ENCODE data around the gene PRR23E. TPM values are rescaled to one million over a fixed set of nuclear protein-coding genes. Genes with fewer than 3 reads are reported as not detected.

Gene PRR23E
- total and polyA plus RNA-seq, 3 experiments from 2014 or later, result not detected

DNA sequence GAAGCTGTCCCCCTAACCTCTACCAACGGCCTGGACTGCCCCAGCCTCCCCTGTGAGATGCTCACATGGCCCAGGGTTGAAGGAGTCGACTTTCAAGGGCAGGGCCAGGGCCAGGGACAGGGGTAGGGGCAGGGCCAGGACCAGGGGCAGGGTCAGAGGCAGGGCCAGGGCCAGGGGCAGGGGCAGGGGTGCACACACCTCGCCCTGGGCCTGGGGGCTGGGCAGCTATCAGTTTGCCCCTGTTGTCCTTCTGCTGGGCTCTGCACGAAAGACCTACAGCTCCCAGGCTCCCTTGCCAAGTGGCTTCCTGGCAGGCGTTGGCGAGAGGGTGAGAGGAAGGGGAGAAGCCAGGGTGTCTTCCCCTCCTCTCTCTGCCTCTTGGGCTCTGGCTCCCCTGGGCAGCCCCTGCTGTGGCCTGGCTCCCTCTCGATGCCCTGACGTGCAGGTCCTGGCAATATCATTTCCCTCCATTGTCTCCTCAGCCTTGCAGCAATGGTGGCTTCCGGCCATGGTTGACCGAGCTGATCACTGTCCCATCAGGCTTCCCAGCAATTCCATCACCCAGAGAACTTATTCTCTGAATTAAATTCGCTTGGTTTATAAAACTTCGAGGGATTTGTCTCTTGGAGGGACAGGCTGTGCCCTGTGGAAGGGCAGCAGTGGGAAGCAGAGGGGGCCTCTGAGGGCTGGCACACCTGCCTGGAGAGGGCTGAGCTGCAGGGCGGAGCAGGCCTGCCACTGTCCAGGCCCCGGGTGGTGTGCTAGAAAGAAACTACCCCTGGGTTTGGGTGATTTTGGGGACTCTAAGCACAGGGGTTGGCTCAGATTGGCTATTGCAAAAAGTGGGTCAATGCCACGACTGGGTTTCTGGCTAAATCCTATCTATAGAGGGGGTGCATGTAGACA is 13.9 kb downstream of the PRR23E start:
- CTCF ChIA-PET, result no interaction called here
- no peak overlapping the region for H3K27ac ChIP-seq (ENCODE audit: low read depth, low read length)
- no peaks in the 10 kb centered on the region for H3K9me3 Mint-ChIP-seq
- no peaks in the 10 kb centered on the region for H3K36me3 Mint-ChIP-seq
- H3K36me3 ChIP-seq (ENCODE audit: insufficient read depth, low read length), result no peaks in the 10 kb centered on the region
- DNase-seq, result no peak
- H3K4me3 Mint-ChIP-seq, result no peak overlapping the region
- no peaks in the 10 kb centered on the region for H3K27me3 ChIP-seq (ENCODE audit: insufficient read depth, low read length, poor library complexity, severe bottlenecking)
- no peak overlapping the region for H3K27ac Mint-ChIP-seq
- no peaks in the 10 kb centered on the region for H3K4me1 Mint-ChIP-seq
- H3K4me1 ChIP-seq (ENCODE audit: insufficient read depth, low read length), result no peaks in the 10 kb centered on the region
- POLR2A ChIA-PET, result no interaction called here
- no peak overlapping the region for H3K4me3 ChIP-seq (ENCODE audit: low read length)
- peaks cover 7 to 23% of the 10 kb centered on the region in 2 donors for H3K27me3 Mint-ChIP-seq
- no peaks in the 10 kb centered on the region for H3K9me3 ChIP-seq (ENCODE audit: low read length)

DNA sequence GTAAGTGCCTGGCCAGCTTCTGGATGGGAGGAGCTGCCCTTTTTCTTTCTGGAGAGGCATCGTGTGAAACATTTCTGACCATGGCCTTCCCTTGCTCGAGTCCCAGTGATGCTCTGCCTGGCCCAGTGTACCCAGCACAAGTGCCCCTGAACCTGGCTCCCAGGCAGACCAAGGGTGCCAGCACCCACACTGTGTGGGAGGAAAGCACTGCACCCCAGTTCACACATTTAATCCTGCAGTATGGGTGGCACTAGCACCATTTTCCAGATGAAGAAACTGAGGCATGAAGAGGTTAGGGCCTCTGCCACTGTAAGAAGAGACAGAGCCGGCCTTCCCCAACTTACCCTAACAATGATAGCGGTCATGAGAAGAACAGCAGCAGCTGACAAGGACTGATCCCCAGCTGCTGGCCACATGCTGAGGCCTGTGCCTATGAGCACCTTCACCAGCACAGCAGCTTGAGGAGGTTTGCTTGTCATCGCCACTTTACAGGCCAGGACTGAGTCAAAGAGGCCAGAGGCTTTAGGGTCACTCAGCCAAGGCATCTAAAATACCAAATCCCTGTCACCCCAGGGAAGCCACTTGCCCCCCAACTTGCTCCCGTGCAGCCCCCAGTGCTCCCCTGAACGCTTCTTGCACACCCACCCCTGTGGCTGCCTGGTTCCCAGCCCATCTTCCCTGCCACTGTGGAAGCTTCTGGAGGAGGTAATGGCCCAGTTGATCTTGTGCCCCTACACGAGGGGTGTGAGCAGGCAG is 15.0 kb downstream of the PRR23E start:
- CTCF ChIA-PET, result no interaction called here
- Mint-ChIP-seq H3K4me1 (no peaks in the 10 kb centered on the region), H3K36me3 (no peaks in the 10 kb centered on the region)

DNA sequence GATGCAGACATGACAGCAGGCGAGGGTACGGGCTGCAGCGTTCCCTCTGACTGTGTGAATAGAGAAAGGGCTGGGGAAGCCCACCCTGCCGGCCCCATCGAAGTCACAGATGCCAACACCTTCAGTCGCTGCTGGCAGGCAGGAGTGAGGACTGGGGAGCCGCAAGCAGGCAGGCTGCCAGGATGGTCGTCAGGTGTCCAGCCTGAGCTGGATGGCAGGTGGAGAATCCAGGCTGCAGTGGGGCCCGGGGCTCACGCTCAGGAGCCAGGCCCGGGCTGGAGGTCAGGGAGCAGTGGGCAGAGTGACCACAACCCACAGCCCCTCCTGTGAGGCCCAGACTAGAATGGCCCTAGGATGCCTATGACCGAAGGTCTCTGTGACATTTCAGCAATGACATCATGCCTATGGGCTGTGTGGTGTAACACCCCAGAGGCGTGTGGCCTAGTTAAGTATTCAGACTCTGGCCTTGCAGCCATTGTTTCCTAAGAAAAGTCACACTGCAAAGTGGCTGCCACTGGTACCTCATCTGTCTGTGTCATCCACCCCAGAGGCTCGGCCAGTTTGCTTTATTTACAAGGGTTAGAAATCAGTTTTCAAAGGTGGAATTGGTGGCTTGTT is 15.7 kb downstream of the PRR23E start:
- H3K27ac ChIP-seq (ENCODE audit: low read depth, low read length), result no peak overlapping the region
- no peak overlapping the region for H3K4me3 Mint-ChIP-seq
- POLR2A ChIA-PET, result no interaction called here
- H3K36me3 Mint-ChIP-seq, result no peaks in the 10 kb centered on the region
- no peaks in the 10 kb centered on the region for H3K4me1 Mint-ChIP-seq
- CTCF ChIA-PET, result no interaction called here
- no peaks in the 10 kb centered on the region for H3K36me3 ChIP-seq (ENCODE audit: insufficient read depth, low read length)
- no peaks in the 10 kb centered on the region for H3K4me1 ChIP-seq (ENCODE audit: insufficient read depth, low read length)
- no peak overlapping the region for H3K4me3 ChIP-seq (ENCODE audit: low read length)
- H3K9me3 ChIP-seq (ENCODE audit: low read length), result no peaks in the 10 kb centered on the region
- H3K27ac Mint-ChIP-seq, result no peak overlapping the region
- H3K27me3 Mint-ChIP-seq, result peaks cover 9 to 34% of the 10 kb centered on the region in 2 donors
- no peak for DNase-seq
- H3K27me3 ChIP-seq (ENCODE audit: insufficient read depth, low read length, poor library complexity, severe bottlenecking), result no peaks in the 10 kb centered on the region
- H3K9me3 Mint-ChIP-seq, result no peaks in the 10 kb centered on the region

More for the DNA sequence above, 15.0 kb downstream of the PRR23E start:
- H3K27me3 ChIP-seq (ENCODE audit: insufficient read depth, low read length, poor library complexity, severe bottlenecking), result no peaks in the 10 kb centered on the region
- Mint-ChIP-seq H3K4me3 (no peak overlapping the region), H3K27me3 (peaks cover 9 to 30% of the 10 kb centered on the region in 2 donors), H3K9me3 (no peaks in the 10 kb centered on the region), H3K27ac (no peak overlapping the region)
- DNase-seq, result no peak
- H3K36me3 ChIP-seq (ENCODE audit: insufficient read depth, low read length), result no peaks in the 10 kb centered on the region
- POLR2A ChIA-PET, result no interaction called here
- no peaks in the 10 kb centered on the region for H3K9me3 ChIP-seq (ENCODE audit: low read length)
- no peaks in the 10 kb centered on the region for H3K4me1 ChIP-seq (ENCODE audit: insufficient read depth, low read length)
- H3K27ac ChIP-seq (ENCODE audit: low read depth, low read length), result no peak overlapping the region
- H3K4me3 ChIP-seq (ENCODE audit: low read length), result no peak overlapping the region

DNA sequence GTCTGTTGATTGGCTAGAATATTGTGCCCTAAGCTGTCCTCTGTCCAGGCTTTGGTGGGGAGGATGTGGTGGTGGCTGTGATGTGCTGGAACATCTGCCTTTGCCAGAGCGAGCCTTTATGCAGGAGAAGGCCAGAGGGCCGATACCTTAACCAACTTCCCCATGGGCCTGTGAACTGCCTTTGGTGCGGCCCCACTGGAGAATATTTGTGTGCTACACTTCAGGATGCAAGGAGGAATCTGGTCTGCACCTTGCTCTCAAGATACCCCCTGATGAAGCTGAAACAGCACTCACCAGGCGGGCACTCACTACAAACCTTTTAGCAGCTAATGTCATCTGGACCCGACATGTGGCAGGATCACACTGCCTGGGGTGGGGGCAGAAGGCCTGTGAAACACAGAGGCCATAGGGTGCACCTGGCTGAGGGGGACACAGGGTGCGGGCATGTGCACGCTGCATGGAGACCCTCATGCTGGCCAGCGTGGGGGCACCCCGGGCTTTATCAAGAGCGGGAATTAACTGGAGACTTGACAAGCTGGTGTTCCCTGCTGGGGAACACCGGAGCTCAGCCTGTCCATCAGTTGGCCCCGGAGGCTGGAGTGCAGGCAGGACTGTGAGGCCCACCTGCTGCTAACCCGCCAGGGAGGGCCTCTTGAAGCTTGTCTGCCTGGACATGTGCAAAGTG is 16.4 kb downstream of the PRR23E start:
- Mint-ChIP-seq H3K9me3 (no peaks in the 10 kb centered on the region), H3K36me3 (no peaks in the 10 kb centered on the region), H3K27me3 (peaks cover 9 to 34% of the 10 kb centered on the region in 2 donors), H3K27ac (no peak overlapping the region), H3K4me3 (no peak overlapping the region), H3K4me1 (no peaks in the 10 kb centered on the region)
- H3K4me1 ChIP-seq (ENCODE audit: insufficient read depth, low read length), result no peaks in the 10 kb centered on the region
- ChIA-PET CTCF (interaction anchor here (0.7 kb wide), 1 partner anchor 14 kb away, joined by 3 read pairs; no protein-coding TSS in a partner anchor), POLR2A (no interaction called here)
- no peaks in the 10 kb centered on the region for H3K27me3 ChIP-seq (ENCODE audit: insufficient read depth, low read length, poor library complexity, severe bottlenecking)
- H3K27ac ChIP-seq (ENCODE audit: low read depth, low read length), result no peak overlapping the region
- no peaks in the 10 kb centered on the region for H3K36me3 ChIP-seq (ENCODE audit: insufficient read depth, low read length)
- H3K4me3 ChIP-seq (ENCODE audit: low read length), result no peak overlapping the region
- H3K9me3 ChIP-seq (ENCODE audit: low read length), result no peaks in the 10 kb centered on the region
- no peak for DNase-seq

DNA sequence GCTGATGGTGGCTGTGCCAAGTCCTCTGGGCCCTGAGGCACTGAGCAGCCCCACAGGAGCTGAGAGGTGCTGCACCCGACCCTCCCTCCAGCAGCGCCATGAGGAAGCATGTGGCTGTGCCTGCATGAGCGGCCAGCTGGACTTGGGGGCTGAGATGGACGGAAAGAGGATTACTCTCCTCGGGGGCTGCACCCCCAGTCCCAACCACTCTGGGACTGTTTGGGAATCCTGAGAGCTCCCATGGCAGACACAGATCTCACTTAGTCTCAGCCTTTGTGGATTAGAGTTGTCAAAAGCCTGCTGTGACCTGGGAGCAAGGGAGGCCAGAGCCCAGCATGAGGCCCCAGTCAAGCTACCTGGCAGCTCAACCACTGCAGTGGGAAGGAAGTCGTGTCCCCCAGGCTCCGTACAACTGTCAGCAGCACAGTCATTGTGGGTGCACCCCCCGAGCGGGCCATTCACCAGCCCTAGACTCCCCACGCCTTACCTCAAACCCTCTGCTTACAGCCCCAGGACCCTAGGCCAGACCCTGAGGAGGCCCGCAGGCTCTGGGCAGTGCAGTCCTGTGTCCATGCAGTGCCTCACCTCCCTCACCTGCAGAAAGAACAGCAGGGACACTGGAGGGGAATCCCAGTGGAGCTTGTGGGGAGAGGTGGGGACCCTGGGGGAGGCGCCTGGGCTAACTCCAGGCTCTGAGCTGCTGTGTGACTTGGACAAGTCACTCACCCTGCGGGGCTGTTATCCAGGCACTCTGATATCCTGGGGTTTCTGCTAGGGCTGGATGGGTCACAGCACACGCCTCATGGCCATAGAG is 17.1 kb downstream of the PRR23E start:
- H3K4me3 ChIP-seq (ENCODE audit: low read length), result no peak overlapping the region
- no peak for DNase-seq
- Mint-ChIP-seq H3K27me3 (peaks cover 11 to 38% of the 10 kb centered on the region in 2 donors), H3K4me3 (no peak overlapping the region), H3K36me3 (no peaks in the 10 kb centered on the region), H3K27ac (no peak overlapping the region), H3K9me3 (no peaks in the 10 kb centered on the region), H3K4me1 (no peaks in the 10 kb centered on the region)
- H3K9me3 ChIP-seq (ENCODE audit: low read length), result no peaks in the 10 kb centered on the region
- no peaks in the 10 kb centered on the region for H3K4me1 ChIP-seq (ENCODE audit: insufficient read depth, low read length)
- no peaks in the 10 kb centered on the region for H3K36me3 ChIP-seq (ENCODE audit: insufficient read depth, low read length)
- CTCF ChIA-PET, result interaction anchor here (0.7 kb wide), 1 partner anchor 14 kb away, joined by 3 read pairs; no protein-coding TSS in a partner anchor
- H3K27ac ChIP-seq (ENCODE audit: low read depth, low read length), result no peak overlapping the region
- no peaks in the 10 kb centered on the region for H3K27me3 ChIP-seq (ENCODE audit: insufficient read depth, low read length, poor library complexity, severe bottlenecking)
- POLR2A ChIA-PET, result no interaction called here

DNA sequence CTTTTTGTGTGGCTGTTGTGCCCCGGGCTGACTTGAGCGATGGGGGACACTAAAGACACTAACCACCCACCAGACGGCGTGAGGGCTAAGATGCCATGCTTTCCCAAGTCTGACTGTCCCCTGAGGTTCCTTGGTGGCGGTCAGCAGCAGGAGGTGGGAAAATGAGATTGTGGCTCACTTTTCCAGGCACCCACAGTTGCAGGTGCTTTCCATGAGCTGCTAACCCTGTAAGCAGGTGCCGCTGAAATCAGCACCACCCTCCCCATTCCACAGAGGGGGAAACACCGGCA is 17.7 kb downstream of the PRR23E start:
- DNase-seq, result no peak
- Histone ChIP-seq H3K4me3 (ENCODE audit: low read length) (no peak overlapping the region), H3K27ac (ENCODE audit: low read depth, low read length) (no peak overlapping the region), H3K9me3 (ENCODE audit: low read length) (no peaks in the 10 kb centered on the region), H3K27me3 (ENCODE audit: insufficient read depth, low read length, poor library complexity, severe bottlenecking) (no peaks in the 10 kb centered on the region), H3K36me3 (ENCODE audit: insufficient read depth, low read length) (no peaks in the 10 kb centered on the region), H3K4me1 (ENCODE audit: insufficient read depth, low read length) (no peaks in the 10 kb centered on the region)
- Mint-ChIP-seq H3K9me3 (no peaks in the 10 kb centered on the region), H3K27me3 (peaks cover 9 to 38% of the 10 kb centered on the region in 2 donors), H3K27ac (no peak overlapping the region), H3K36me3 (no peaks in the 10 kb centered on the region), H3K4me1 (no peaks in the 10 kb centered on the region), H3K4me3 (no peak overlapping the region)
- ChIA-PET CTCF (no interaction called here), POLR2A (no interaction called here)

DNA sequence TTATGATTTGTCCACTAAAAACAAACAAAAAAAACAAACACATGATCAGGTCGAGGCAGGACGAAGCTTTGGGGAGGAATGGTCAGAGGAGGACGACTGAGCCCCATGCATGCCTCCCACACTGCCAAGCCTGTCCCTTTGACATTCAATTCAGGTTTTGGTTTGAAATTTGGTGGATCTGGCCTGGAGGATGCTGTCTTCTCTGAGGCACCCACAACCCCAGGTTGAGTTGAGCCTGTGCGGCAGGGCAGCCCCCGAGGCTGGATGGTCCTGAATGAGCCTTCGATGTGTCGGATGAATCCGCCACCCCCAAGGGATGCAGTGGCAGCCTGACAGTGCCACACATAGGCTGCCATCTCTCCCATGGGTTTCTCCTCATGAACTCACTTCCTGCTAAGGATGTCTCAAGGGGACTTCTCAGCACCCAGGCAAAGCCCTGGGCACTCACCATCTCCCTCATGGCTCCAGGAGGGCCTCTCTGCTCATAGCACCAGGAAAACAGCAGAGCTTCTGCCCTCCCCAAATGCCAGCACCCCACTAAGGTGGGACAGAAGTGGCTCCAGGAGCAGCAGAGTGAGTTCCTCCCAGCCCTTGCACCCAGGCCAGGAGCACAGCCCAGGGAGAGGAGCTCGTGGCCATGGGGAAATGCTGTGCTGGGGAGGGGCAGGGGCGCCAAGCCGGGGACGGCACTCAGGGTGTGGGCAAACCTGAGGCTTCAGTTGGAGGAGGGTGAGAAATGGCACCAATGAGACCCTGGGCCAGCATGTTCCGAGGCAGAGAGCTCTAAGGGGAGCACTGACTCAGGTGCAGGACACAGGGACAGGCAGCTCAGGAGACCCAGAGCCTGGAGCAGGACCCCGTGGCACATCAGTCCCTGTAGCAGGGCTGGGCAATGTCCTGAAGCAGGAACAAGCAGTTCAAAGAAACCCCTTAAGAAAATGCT is 18.5 kb downstream of the PRR23E start:
- DNase-seq, result no peak
- no peak overlapping the region for H3K27ac ChIP-seq (ENCODE audit: low read depth, low read length)
- H3K4me1 ChIP-seq (ENCODE audit: insufficient read depth, low read length), result no peaks in the 10 kb centered on the region
- no peaks in the 10 kb centered on the region for H3K9me3 ChIP-seq (ENCODE audit: low read length)
- H3K27me3 Mint-ChIP-seq, result peaks cover 9 to 33% of the 10 kb centered on the region in 2 donors
- H3K4me3 Mint-ChIP-seq, result no peak overlapping the region
- no peaks in the 10 kb centered on the region for H3K4me1 Mint-ChIP-seq
- H3K9me3 Mint-ChIP-seq, result no peaks in the 10 kb centered on the region
- H3K36me3 ChIP-seq (ENCODE audit: insufficient read depth, low read length), result no peaks in the 10 kb centered on the region
- H3K27me3 ChIP-seq (ENCODE audit: insufficient read depth, low read length, poor library complexity, severe bottlenecking), result no peaks in the 10 kb centered on the region
- no peak overlapping the region for H3K4me3 ChIP-seq (ENCODE audit: low read length)
- ChIA-PET POLR2A (no interaction called here), CTCF (no interaction called here)
- peak overlapping the region in 1 of 8 donors; percentile 43 for H3K27ac Mint-ChIP-seq
- H3K36me3 Mint-ChIP-seq, result no peaks in the 10 kb centered on the region
